Muscle layer of duodenum (tissue), 2 donors: Measurements from ENCODE around the gene PTPN21.

Source experiments
- H3K27ac ChIP-seq: one replicate; pipeline ENCODE4 v1.7.0; 2013; ENCODE audit warnings: mild to moderate bottlenecking, low read length
- H3K27me3 ChIP-seq: one replicate; pipeline ENCODE4 v1.7.0; 2013; ENCODE audit warnings: low read depth, mild to moderate bottlenecking, control low read depth, low read length
- H3K36me3 ChIP-seq, 2 donors: one replicate each; pipeline ENCODE4 v1.7.0; 2013; ENCODE audit warnings: low read length in 2 of 2, control low read depth in 1 of 2, mild to moderate bottlenecking in 1 of 2; ENCODE audit not compliant: insufficient read depth in 2 of 2, control insufficient read depth in 1 of 2
- H3K4me1 ChIP-seq, 2 donors: one replicate each; pipeline ENCODE4 v1.7.0; 2013; ENCODE audit warnings: low read length in 2 of 2, mild to moderate bottlenecking in 2 of 2, control low read depth in 1 of 2, moderate library complexity in 1 of 2; ENCODE audit not compliant: insufficient read depth in 2 of 2, control insufficient read depth in 1 of 2
- H3K4me3 ChIP-seq, 2 donors: one replicate each; pipeline ENCODE4 v1.7.0; 2013; ENCODE audit warnings: low read length in 2 of 2, low read depth in 1 of 2, mild to moderate bottlenecking in 1 of 2
- H3K9me3 ChIP-seq, 2 donors: one replicate each; pipeline ENCODE4 v1.7.0; 2013; ENCODE audit warnings: low read length in 2 of 2, control low read depth in 1 of 2, mild to moderate bottlenecking in 1 of 2; ENCODE audit not compliant: control insufficient read depth in 1 of 2
- donor health status: healthy.

PTPN21 gene

GRCh38 chr14:88576222-88576621 lies 21.4 kb upstream of the PTPN21 start:
- Histone ChIP-seq H3K36me3 (peaks cover 57 to 79% of the 10 kb centered on the region in 2 donors), H3K27ac (no peak overlapping the region), H3K9me3 (no peaks in the 10 kb centered on the region)

GRCh38 chr14:88572117-88572516 lies 17.3 kb upstream of the PTPN21 start:
- H3K4me3 ChIP-seq = no peak overlapping the region
- H3K27me3 ChIP-seq = no peaks in the 10 kb centered on the region
- no peaks in the 10 kb centered on the region for H3K4me1 ChIP-seq
- no peaks in the 10 kb centered on the region for H3K9me3 ChIP-seq
- no peak overlapping the region for H3K27ac ChIP-seq
- H3K36me3 ChIP-seq = peaks cover 61 to 73% of the 10 kb centered on the region in 2 donors

More at GRCh38 chr14:88576222-88576621, 21.4 kb upstream of the PTPN21 start:
- no peaks in the 10 kb centered on the region for H3K4me1 ChIP-seq
- H3K27me3 ChIP-seq = no peaks in the 10 kb centered on the region
- no peak overlapping the region for H3K4me3 ChIP-seq

DNA sequence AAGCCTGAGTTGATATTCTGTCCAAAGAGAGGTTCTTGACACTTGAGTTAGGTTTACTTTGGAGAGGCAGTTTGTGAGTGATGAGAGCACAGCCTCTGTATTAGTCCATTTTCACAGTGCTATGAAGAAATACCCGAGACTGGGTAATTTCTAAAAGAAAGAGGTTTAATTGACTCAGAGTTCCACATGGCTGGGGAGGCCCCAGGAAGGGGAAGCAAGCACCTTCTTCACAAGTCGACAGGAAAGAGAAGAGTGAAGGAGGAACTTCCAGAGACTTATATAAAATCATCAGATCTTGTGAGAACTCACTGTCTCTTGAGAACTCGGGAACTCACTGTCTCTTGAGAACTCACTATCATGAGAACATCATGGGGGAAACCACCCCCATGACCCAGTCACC lies 13.4 kb upstream of the PTPN21 start:
- Histone ChIP-seq H3K9me3 (no peaks in the 10 kb centered on the region), H3K36me3 (peaks cover 38 to 39% of the 10 kb centered on the region in 2 donors), H3K27me3 (no peaks in the 10 kb centered on the region), H3K4me3 (no peak overlapping the region), H3K4me1 (peaks cover 7 to 10% of the 10 kb centered on the region in 2 donors), H3K27ac (no peak overlapping the region)

- no peaks in the 10 kb centered on the region for H3K27me3 ChIP-seq
- no peaks in the 10 kb centered on the region for H3K9me3 ChIP-seq
- H3K4me1 ChIP-seq = peaks cover 7 to 10% of the 10 kb centered on the region in 2 donors
- no peak overlapping the region for H3K4me3 ChIP-seq
- peaks cover 24 to 28% of the 10 kb centered on the region in 2 donors for H3K36me3 ChIP-seq
- H3K27ac ChIP-seq = no peak overlapping the region
Observed at GRCh38 chr14:88565427-88565826, 10.6 kb upstream of the PTPN21 start.

- H3K9me3 ChIP-seq = no peaks in the 10 kb centered on the region
- peak overlapping the region; percentile 80 to 93 for H3K4me3 ChIP-seq
- H3K36me3 ChIP-seq = peaks cover 12 to 15% of the 10 kb centered on the region in 2 donors
- peak overlapping the region; percentile 71 for H3K27ac ChIP-seq
- H3K4me1 ChIP-seq = peaks cover 7 to 10% of the 10 kb centered on the region in 2 donors
- H3K27me3 ChIP-seq = no peaks in the 10 kb centered on the region
Observed at GRCh38 chr14:88563845-88564244, 9.0 kb upstream of the PTPN21 start.

- Histone ChIP-seq H3K27ac (peak within 1 kb of the TSS; percentile 71), H3K27me3 (no peaks in the 10 kb centered on the region), H3K4me3 (peak within 1 kb of the TSS; percentile 80 to 93), H3K36me3 (peaks cover 6 to 9% of the 10 kb centered on the region in 2 donors), H3K4me1 (peaks cover 7 to 10% of the 10 kb centered on the region in 2 donors), H3K9me3 (no peaks in the 10 kb centered on the region)
Observed at GRCh38 chr14:88562831-88563686, 8.3 kb upstream of the PTPN21 start, which contains the start of gene ZC3H14. Gene ZC3H14 (plus strand): TSS chr14:88563037. CDS start chr14:88563134, 97 bp downstream.

DNA sequence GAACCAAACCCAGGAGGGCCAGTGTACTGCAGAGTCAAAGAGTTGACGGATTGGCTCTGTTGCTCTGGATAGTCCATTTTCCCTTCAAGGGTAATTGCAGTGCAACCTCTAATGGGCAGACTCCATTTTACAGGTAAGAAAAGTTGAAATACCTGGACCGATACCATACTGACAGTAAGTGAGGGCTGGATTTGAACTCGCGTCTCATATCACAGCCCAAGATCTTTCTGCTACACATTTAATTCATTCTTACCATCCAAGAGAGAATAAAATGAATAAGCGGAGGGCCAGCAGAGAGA lies 7.7 kb upstream of the PTPN21 start:
- Histone ChIP-seq H3K4me3 (peak overlapping the region; percentile 80 to 93), H3K36me3 (peaks cover 0 to 5% of the 10 kb centered on the region in 2 donors), H3K27ac (no peak overlapping the region), H3K4me1 (peaks cover 7 to 10% of the 10 kb centered on the region in 2 donors), H3K27me3 (no peaks in the 10 kb centered on the region), H3K9me3 (no peaks in the 10 kb centered on the region)

- no peaks in the 10 kb centered on the region for H3K27me3 ChIP-seq
- no peaks in the 10 kb centered on the region for H3K9me3 ChIP-seq
- peaks cover 7 to 15% of the 10 kb centered on the region in 2 donors for H3K4me1 ChIP-seq
- H3K4me3 ChIP-seq = no peak overlapping the region
- H3K27ac ChIP-seq = no peak overlapping the region
- H3K36me3 ChIP-seq = peaks cover 0 to 5% of the 10 kb centered on the region in 2 donors
Observed at GRCh38 chr14:88559852-88560251, 5.0 kb upstream of the PTPN21 start.

DNA sequence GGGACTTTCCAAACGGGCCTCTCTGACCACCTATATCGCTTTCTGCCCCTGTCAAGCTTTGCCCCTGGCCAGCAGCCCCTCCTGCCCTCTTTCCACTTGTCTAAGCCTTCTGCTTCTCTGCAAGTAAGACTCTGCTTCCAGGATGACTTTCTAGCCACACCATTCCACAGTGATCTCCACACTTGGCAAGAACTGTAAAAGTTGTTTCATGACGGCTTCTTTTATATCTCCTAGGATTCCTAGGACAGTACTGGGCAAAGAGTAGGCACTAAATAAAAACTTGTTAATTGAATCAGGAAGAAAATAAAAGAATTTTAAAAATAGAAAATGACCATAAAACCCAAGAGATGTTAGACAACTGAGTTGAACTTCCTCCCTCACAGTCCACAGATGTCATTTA lies 1.8 kb upstream of the PTPN21 start:
- Histone ChIP-seq H3K27ac (no peak overlapping the region), H3K9me3 (no peaks in the 10 kb centered on the region), H3K4me1 (peaks cover 13 to 17% of the 10 kb centered on the region in 2 donors), H3K36me3 (no peaks in the 10 kb centered on the region), H3K27me3 (no peaks in the 10 kb centered on the region), H3K4me3 (no peak overlapping the region)

DNA sequence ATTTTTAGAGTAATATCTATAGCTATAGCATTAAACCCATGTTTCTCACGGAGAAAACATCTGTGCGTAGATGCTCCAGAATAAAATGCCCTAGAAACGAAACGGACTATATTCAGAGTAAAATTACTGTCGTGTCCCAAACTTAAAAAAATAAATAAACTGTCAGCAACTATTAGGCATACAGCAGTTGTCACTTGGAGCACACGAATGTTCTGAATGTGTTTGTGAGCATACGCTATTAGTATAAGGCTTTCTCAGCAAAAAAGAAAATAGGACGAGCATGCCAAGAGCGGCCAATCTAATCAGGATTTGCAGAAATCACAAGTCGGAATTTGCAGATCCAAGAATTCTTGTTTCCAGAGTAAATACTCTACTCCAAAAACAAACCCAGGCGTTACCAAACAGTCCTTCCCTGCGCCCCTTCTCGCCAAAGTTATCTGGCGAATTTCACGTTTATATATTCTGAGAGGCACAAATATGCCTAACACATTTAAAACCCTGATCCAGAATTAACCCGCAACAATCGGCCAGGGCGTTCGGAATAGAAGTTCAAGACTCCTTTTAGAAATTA lies 836 bp downstream of the PTPN21 start:
- peak overlapping the region; percentile 79 for H3K27ac ChIP-seq

GRCh38 chr14:88552876-88553275 lies 1.9 kb downstream of the PTPN21 start:
- H3K27ac ChIP-seq = peak overlapping the region; percentile 74
- H3K4me3 ChIP-seq = peak overlapping the region in 1 of 2 donors; percentile 91
- peaks cover 23 to 26% of the 10 kb centered on the region in 2 donors for H3K4me1 ChIP-seq

More for the DNA sequence above, 836 bp downstream of the PTPN21 start:
- Histone ChIP-seq H3K4me1 (peaks cover 19 to 26% of the 10 kb centered on the region in 2 donors), H3K36me3 (peaks cover 2 to 4% of the 10 kb centered on the region in 2 donors), H3K27me3 (no peaks in the 10 kb centered on the region), H3K9me3 (no peaks in the 10 kb centered on the region), H3K4me3 (peak overlapping the region; percentile 81 to 90)

More at GRCh38 chr14:88552876-88553275, 1.9 kb downstream of the PTPN21 start:
- Histone ChIP-seq H3K27me3 (no peaks in the 10 kb centered on the region), H3K36me3 (peaks cover 11 to 14% of the 10 kb centered on the region in 2 donors), H3K9me3 (no peaks in the 10 kb centered on the region)
